Nephron (organoid): ENCODE measurements around the gene FBH1.

Source experiments
- H3K27ac Mint-ChIP-seq, 3 experiments: 2 replicates each; pipeline ENCODE4 v1.8.0; 2020; ENCODE audit warnings: mixed read lengths in 3 of 3, mild to moderate bottlenecking in 2 of 3, moderate library complexity in 1 of 3
- H3K27me3 Mint-ChIP-seq: 2 replicates; pipeline ENCODE4 v1.8.0; 2021; ENCODE audit warnings: low read depth, mild to moderate bottlenecking, moderate library complexity, mixed read lengths
- H3K36me3 Mint-ChIP-seq: 2 replicates; pipeline ENCODE4 v1.8.0; 2020; ENCODE audit warnings: low read depth, mixed read lengths
- H3K4me1 Mint-ChIP-seq: 2 replicates; pipeline ENCODE4 v1.8.0; 2020; ENCODE audit warnings: mixed read lengths
- H3K4me3 Mint-ChIP-seq, 3 experiments: 2 replicates each; pipeline ENCODE4 v1.8.0; 2020; ENCODE audit warnings: mild to moderate bottlenecking in 3 of 3, mixed read lengths in 3 of 3, moderate library complexity in 2 of 3
- H3K9me3 Mint-ChIP-seq: 2 replicates; pipeline ENCODE4 v1.8.0; 2020; ENCODE audit warnings: mixed read lengths
- TF ChIP-seq, protein P1 (sequence below), 3 experiments: fragments of 200-600 bp; sonication (generic); IDR thresholded peaks; one replicate each; pipeline ENCODE4 v1.5.0; 2021; ENCODE audit warnings: antibody characterized with exemption in 3 of 3; ENCODE audit not compliant: unreplicated experiment in 3 of 3

FBH1 gene

DNA sequence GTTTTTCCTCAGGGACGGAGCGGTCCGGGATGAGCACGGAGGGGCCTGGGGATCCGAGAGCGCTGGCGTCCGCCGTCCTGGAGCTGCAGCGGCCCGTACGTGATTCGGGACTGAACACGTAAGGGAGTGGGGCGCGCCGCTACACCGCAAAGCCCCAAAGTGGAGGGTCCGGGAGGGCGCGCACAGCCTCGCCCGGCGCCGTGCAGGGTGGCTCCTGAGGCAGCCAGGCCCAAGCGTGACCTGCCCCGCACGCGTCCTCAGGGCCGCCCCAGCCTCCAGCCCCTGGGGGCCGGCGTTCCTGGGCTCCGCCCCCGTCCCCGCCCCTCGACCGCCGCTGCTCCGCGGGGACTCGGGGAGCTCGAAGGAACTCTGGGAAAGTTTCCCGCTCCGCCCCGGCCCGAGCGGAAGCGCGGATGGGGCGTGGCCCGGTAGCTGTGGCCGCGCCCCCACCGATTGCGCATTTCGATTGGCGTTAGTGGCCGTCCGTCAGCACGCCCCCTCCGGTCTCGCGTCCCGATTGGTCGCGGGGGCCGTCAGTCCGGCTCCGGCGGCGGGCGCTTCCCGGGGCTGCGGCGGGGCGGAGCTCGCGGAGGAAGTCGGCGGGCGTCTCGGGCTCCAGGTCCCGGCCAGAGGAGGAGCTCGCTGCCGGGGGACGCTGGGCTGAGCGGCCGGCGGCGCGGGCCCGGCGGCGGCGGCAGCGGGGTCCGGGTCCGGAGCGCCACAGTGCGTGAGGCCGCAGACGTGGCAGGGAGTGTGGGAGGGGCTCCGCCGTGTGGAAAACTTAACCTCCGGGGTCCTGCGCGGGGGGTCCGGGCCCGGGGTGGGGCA is at the start of gene FBH1, which contains the start of gene ANKRD16:
FBH1 (plus strand) TSS at position 620 of the 828 bp plus-strand sequence; CDS start at position 723, 103 bp downstream.
ANKRD16 (minus strand) TSS at position 270 of the 828 bp plus-strand sequence. CDS start 539 bp downstream, outside the sequence.
- Mint-ChIP-seq H3K9me3 (no peaks in the 10 kb centered on the region), H3K27me3 (no peaks in the 10 kb centered on the region)

DNA sequence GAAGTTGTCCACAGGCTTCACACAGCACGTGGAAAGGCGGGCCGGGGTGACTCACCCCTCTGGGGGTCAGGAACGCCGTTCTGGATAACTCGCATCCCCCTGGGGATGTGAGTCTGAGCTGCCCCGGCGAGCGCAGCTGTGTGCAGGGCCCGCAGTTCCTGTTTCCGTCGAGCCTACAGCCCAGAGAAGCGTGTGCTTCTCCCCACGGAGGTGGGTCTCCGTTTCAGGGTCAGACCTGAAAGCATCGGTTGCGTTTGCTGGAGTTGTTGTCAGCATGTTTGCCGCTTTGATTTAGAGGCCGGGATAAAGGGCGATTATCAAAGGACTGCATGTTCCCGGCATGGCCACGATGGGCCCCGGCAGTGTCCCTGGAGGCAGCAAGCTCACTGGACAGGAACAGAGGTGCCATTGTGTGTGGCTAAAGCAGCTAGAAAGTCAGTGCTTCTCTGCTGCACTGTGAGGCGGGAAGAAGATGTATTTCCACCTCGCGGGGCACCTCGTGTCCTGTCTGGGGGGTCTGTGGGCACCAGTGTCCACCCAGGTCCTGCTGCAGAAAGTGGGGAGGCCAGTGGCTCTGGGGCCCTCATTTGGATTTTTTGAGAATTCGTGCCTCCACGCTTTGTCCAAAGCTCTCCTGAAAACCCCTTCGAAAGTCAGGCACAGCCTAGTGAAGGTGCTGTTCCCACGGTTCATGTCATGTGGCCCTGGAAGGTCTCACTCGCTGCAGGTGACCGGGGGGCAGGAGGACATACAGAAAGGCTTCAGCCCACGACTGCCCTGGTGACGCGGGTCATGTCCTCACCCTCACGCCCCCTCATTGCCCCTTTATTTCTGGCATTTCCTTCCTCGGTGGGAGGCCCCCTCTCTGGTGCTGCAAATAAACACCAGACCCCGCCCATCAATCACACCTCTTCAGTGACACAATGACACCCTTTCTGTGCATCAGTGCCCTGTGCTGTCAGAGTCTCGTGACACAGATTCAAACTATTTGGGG is 49.4 kb upstream of the FBH1 start:
- TF ChIP-seq, protein P1, sequence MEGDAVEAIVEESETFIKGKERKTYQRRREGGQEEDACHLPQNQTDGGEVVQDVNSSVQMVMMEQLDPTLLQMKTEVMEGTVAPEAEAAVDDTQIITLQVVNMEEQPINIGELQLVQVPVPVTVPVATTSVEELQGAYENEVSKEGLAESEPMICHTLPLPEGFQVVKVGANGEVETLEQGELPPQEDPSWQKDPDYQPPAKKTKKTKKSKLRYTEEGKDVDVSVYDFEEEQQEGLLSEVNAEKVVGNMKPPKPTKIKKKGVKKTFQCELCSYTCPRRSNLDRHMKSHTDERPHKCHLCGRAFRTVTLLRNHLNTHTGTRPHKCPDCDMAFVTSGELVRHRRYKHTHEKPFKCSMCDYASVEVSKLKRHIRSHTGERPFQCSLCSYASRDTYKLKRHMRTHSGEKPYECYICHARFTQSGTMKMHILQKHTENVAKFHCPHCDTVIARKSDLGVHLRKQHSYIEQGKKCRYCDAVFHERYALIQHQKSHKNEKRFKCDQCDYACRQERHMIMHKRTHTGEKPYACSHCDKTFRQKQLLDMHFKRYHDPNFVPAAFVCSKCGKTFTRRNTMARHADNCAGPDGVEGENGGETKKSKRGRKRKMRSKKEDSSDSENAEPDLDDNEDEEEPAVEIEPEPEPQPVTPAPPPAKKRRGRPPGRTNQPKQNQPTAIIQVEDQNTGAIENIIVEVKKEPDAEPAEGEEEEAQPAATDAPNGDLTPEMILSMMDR (IDR thresholded peaks at IDR 0.05; ENCODE audit: unreplicated experiment in 3 of 3) = no peak
- Mint-ChIP-seq H3K27ac (peak overlapping the region in 1 of 3 experiments; percentile 59), H3K9me3 (no peaks in the 10 kb centered on the region), H3K27me3 (peaks cover 31% of the 10 kb centered on the region), H3K4me1 (peaks cover 13% of the 10 kb centered on the region), H3K4me3 (no peak overlapping the region), H3K36me3 (no peaks in the 10 kb centered on the region)

More for the DNA sequence above, at the start of gene FBH1, which contains the start of gene ANKRD16:
- Mint-ChIP-seq H3K4me3 (peak within 1 kb of the TSS; percentile 96 to 98 (median 98)), H3K4me1 (peaks cover 45% of the 10 kb centered on the region), H3K36me3 (peaks cover 40% of the 10 kb centered on the region), H3K27ac (peak within 1 kb of the TSS; percentile 69 to 93 (median 85))
- TF ChIP-seq, protein P1 (IDR thresholded peaks at IDR 0.05; ENCODE audit: unreplicated experiment in 3 of 3) = no peak

DNA sequence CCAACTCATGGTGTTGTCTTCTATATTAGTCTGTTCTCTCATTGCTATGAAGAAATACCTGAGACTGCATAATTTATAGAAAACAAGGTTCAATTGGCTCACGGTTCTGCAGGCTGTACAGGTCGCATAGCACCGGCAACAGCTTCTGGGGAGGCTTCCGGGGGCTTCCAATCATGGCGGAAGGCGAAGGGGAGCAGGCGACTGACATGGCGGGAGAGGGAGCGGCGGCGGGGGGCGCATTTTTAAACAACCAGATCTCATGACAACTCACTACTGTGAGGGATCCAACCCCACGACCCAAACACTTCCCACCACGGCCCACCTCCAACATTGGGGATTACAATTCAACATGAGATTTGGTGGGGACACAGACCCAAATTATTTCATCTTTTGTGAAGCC is 48.1 kb upstream of the FBH1 start:
- H3K36me3 Mint-ChIP-seq = no peaks in the 10 kb centered on the region
- H3K4me1 Mint-ChIP-seq = peaks cover 13% of the 10 kb centered on the region
- TF ChIP-seq, protein P1 (IDR thresholded peaks at IDR 0.05; ENCODE audit: unreplicated experiment in 3 of 3) = no peak
- peaks cover 27% of the 10 kb centered on the region for H3K27me3 Mint-ChIP-seq
- no peak overlapping the region for H3K4me3 Mint-ChIP-seq
- H3K27ac Mint-ChIP-seq = peak overlapping the region in 1 of 3 experiments; percentile 20
- no peaks in the 10 kb centered on the region for H3K9me3 Mint-ChIP-seq

DNA sequence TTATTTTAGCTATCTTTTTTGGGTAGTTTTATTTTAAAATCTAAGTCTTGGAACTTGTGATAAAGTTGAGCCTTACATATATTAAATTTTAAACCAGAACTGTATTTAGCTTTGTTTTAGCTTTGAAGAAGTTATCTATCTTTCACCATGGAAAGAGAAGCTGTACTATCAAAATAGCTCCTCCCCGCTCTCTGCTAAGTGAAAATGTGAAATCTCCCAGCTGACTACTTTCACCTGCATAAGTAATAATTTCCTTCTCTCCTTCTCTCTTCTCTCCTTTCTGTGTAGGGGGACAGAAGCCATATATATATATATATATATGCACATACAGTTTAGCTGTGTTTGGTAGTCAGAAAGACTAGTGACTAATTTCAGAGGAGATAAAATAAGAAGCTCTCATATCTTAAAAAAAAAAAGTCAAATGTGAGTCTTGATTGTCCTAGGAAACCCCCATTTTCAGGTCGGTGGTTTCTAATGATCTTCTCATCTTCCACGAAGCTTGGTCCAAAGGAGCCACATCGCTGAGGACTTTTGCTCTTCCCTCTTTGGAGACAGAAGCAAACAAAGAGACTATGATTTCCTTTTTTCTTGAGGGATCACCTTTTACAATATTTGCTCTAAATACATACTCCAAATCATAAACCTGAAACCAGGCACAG is 46.2 kb upstream of the FBH1 start:
- H3K4me1 Mint-ChIP-seq = peaks cover 13% of the 10 kb centered on the region
- peaks cover 18% of the 10 kb centered on the region for H3K27me3 Mint-ChIP-seq

More for the DNA sequence above, 46.2 kb upstream of the FBH1 start:
- no peak overlapping the region for H3K4me3 Mint-ChIP-seq
- no peak overlapping the region for H3K27ac Mint-ChIP-seq
- TF ChIP-seq, protein P1 (IDR thresholded peaks at IDR 0.05; ENCODE audit: unreplicated experiment in 3 of 3) = no peak
- H3K9me3 Mint-ChIP-seq = no peaks in the 10 kb centered on the region
- H3K36me3 Mint-ChIP-seq = no peaks in the 10 kb centered on the region
